ENCODE data around the gene ZNF281.

ZNF281 gene

DNA sequence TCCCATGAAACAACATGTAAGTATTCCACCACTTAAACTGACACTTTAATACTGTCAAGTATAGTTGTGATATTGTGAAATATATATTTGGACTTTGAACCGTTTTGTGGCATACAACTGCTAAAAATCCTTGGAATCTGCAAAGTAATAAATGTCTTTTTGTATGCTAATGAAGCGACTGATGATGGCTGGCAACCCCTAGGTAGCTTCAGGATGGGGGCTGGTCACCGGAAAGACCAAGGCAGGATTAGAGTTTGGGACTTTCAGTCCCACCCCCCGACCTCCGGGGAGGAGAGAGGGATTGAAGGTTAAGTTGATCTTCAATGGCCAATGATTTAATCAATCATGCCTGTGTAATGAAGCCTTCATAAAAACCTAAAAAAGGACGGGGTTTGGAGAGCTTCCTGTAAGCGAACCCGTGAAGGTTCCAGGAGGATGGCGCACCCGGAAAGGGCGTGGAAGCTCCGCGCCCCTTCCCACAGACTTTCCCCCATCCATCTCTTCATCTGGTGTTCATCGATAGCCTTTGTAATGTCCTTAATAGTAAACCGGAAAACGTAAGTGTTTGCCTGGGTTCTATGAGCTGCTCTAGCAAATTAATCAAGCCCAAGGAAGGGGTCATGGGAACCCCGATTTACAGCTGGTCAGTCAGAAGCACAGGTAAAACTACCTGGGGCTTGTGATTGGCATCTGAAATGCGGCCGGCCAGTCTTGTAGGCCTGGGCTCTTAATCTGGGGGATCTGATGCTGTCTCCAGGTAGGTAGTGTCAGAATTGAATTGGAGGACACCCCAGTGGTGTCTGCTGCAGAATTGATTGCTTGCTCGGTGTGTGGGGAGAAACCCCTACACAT, 1.8 kb upstream of the ZNF281 start:
- no peak overlapping the region for H3K27ac Mint-ChIP-seq
- no peak overlapping the region for H3K4me3 Mint-ChIP-seq

DNA sequence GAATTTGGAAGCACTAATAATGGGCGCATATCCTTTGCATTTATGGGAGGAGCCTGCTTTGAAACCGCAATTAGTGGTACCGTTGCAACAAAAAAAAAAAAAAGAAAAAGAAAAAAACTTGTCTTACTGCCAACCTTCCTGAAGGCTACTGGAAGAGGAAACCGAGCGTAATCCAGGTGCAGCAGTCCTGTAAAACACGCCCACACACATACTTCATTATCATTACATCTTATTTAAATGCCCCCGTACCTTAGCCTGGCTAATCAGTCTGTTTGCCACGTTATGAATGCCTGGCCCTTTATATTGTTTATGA, 686 bp upstream of the ZNF281 start:
- Mint-ChIP-seq H3K9me3 (no peaks in the 10 kb centered on the region), H3K4me1 (peaks cover 53% of the 10 kb centered on the region), H3K27ac (peak overlapping the region in 1 of 2 donors; percentile 98), H3K4me3 (peak overlapping the region; percentile 87 to 89), H3K27me3 (no peaks in the 10 kb centered on the region)
- ATAC-seq (peak; percentile 4), DNase-seq (no peak)

More for the DNA sequence above, 1.8 kb upstream of the ZNF281 start:
- Mint-ChIP-seq H3K4me1 (peaks cover 48% of the 10 kb centered on the region), H3K27me3 (no peaks in the 10 kb centered on the region), H3K9me3 (no peaks in the 10 kb centered on the region)
- ATAC-seq (no peak), DNase-seq (no peak)

DNA sequence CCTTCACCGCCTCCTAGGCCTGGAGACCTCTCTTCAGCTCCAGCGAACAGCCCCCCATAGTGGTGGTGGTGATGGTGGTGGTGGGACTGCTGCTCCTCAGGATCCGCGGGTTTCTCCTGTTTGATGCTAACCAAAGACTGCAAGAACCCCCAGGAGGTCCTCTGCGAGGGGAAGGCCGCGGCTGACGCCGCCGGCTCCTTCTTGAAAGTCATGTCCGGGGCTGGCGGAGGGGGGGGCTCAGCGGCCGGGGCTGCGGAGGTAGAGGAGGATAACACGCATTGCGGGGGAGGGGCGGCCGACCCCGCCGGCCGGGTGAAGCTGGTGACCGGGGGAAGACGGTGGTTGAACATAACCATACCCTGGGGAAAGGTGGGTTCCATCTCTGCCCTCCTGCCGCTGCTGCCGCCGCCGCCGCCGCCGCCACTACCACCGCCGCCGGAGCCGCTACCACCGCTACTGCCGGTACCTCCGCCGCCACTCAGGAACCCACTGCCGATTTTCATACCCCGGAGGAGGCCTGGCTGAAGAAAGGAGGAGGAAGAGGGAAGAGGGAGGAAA, 554 bp downstream of the ZNF281 start:
- peak; percentile 39 to 44 for DNase-seq
- Mint-ChIP-seq H3K4me1 (peaks cover 55% of the 10 kb centered on the region), H3K27me3 (no peaks in the 10 kb centered on the region), H3K9me3 (no peaks in the 10 kb centered on the region), H3K27ac (peak overlapping the region; percentile 98 to 99), H3K4me3 (peak overlapping the region; percentile 87 to 89)
- peak; percentile 45 for ATAC-seq

DNA sequence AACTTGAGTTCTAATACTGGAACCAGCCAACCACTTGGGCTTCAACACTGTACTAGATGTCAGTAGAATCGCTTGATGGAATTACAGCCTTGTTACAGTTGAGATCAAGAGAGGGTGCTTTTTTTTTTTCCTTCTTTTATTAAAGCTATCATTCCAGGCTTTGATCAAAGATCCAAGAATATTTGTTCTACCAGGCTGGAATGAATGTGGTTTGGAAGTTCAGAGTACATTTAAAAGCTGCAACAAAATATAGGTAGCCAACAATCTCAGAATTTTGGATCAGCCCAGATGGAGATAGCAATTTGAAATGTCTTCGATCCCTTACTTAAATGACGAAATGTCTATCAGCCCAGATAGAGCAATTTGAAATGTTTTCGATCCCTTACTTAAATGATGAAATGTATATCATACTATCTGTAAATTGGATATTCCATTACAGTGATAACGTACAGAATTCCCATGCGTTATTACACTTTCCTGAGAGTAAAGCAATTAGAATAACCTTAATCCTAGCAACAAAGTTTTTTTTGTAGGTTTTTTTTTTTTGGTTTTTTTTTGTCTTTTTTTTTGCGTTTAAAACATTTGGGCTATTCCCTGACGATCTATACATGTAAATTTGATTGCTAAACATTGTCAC, 3.6 kb downstream of the ZNF281 start:
- no peaks in the 10 kb centered on the region for H3K27me3 Mint-ChIP-seq
- H3K4me3 Mint-ChIP-seq = peak overlapping the region; percentile 51 to 74
- ATAC-seq = no peak
- H3K4me1 Mint-ChIP-seq = peaks cover 61% of the 10 kb centered on the region
- H3K9me3 Mint-ChIP-seq = no peaks in the 10 kb centered on the region
- no peak overlapping the region for H3K27ac Mint-ChIP-seq
- no peak for DNase-seq

DNA sequence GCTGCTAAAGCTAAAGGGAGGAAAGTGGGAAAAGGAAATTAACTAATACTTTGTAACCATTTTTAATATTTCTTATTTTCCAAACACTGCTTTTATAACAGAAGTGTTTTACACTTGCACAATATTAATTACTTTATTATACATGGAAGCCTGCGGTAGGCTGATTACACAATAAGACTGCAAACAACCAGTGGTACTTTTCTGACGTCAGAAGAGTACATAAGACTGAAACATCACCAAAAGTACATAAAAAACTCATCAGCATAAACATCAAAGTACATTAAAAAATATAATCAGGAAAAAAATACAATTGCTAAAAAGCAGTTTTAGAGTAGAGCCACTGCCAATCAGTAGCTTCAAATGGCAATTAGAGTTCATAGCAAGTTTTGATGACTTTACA, 4.6 kb downstream of the ZNF281 start:
- Mint-ChIP-seq H3K27ac (no peak overlapping the region), H3K9me3 (no peaks in the 10 kb centered on the region), H3K4me1 (peaks cover 56% of the 10 kb centered on the region), H3K4me3 (peak overlapping the region in 1 of 2 donors; percentile 74), H3K27me3 (no peaks in the 10 kb centered on the region)
- DNase-seq (no peak), ATAC-seq (no peak)

DNA sequence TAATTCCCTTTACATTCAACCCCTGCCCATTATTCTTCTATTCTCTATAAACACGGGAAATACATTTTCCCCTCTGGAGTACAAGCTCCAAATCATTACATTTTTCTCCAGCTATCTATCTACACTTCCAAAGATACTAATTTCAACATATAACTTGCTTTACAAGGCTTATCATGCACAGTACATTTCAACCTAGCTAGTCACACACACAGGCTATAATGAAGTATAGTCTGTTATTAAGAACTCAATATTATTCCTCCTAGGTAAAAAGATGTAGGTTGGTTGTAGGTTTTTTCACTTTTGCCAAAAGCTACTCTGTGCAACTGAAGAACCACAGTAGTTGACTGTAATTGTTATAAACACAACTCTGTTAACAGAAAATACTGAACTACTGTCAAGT, 8.1 kb downstream of the ZNF281 start:
- H3K27me3 Mint-ChIP-seq = no peaks in the 10 kb centered on the region
- H3K4me1 Mint-ChIP-seq = peaks cover 36% of the 10 kb centered on the region
- DNase-seq (no peak), ATAC-seq (no peak)
- H3K27ac Mint-ChIP-seq = peak overlapping the region in 1 of 2 donors; percentile 73
- peak overlapping the region in 1 of 2 donors; percentile 21 for H3K4me3 Mint-ChIP-seq
- no peaks in the 10 kb centered on the region for H3K9me3 Mint-ChIP-seq

DNA sequence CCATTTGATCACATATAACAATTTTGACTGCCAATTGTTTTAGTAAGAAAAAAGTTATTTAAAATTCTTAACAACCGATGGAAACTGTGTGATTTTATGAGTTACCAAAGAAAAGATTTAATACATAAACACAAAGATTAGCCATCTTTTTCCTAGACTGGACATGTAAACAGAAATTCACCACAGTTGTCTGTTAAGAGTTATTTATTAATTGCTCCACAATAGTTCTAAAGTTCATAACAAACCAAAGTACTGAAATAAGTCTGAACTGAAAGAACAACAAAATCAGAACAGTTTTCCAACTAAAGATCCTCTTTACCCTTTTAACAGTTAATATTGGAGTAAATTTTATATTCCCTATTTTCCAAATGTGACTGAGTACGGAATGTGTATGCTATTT, 8.6 kb downstream of the ZNF281 start:
- DNase-seq = no peak
- Mint-ChIP-seq H3K27ac (peak overlapping the region in 1 of 2 donors; percentile 73), H3K9me3 (no peaks in the 10 kb centered on the region), H3K4me3 (no peak overlapping the region), H3K4me1 (peaks cover 32% of the 10 kb centered on the region), H3K27me3 (no peaks in the 10 kb centered on the region)
- ATAC-seq = no peak

DNA sequence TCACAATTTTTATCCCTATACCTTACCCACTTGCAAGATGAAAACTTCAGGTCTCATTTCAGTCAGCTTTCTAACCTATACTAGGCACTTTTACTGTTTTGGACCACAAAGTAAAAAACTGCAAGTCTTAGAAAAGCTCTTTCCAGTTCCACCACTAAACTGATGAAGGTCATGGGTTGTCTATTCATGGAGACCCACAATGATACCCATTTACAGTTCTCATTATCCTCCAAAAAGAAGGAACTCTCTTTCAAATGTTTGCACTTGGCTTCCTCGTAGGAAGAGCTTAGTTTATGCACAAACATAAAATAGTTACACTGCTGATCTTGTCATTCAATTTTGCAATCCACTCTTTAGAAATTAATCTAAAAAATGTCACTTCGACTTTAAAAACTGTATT, 9.3 kb downstream of the ZNF281 start:
- ATAC-seq = no peak
- H3K27me3 Mint-ChIP-seq = no peaks in the 10 kb centered on the region
- no peak overlapping the region for H3K4me3 Mint-ChIP-seq
- H3K27ac Mint-ChIP-seq = no peak overlapping the region
- H3K9me3 Mint-ChIP-seq = no peaks in the 10 kb centered on the region
- peaks cover 25% of the 10 kb centered on the region for H3K4me1 Mint-ChIP-seq
- no peak for DNase-seq

DNA sequence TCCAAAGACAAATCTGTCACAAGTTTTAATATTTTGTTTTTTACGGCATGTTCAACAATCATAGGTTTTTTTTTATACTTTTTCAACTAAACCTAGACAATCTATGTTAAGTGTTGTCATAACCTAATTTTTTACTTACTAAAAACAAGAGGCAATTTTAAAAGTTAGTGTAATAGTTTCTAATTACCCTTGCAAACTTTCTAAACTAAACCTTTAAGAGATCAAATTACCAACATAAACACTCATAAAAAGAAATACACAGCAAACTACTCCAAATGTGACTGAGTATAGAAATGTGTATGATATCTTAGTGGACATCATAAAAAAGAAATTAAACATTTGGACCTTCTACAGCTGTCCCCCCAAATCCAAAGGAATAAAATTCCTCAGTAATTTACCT, 10.0 kb downstream of the ZNF281 start:
- H3K9me3 Mint-ChIP-seq = no peaks in the 10 kb centered on the region
- no peak overlapping the region for H3K4me3 Mint-ChIP-seq
- H3K4me1 Mint-ChIP-seq = peaks cover 19% of the 10 kb centered on the region
- ATAC-seq (no peak), DNase-seq (no peak)
- H3K27ac Mint-ChIP-seq = no peak overlapping the region
- H3K27me3 Mint-ChIP-seq = no peaks in the 10 kb centered on the region

DNA sequence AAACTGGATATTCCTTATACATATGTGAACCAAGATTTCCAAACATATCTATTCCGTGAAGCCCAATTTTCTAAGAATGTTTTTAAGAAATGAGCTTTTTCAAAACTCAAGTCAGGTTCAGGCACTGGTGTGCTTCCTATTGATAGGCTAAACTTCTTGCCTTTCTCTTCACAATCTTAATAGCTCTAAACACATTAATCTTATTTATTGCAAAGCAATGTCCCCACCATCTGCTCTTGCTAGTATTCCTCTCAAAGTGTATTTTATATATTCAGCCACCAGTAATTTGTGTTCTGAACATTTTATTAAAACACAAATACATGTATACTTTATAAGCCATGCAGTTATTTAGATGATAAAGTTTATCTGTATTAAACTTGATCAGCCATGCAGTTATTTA, 11.5 kb downstream of the ZNF281 start:
- DNase-seq = no peak
- no peaks in the 10 kb centered on the region for H3K27me3 Mint-ChIP-seq
- peaks cover 19% of the 10 kb centered on the region for H3K4me1 Mint-ChIP-seq
- no peak overlapping the region for H3K4me3 Mint-ChIP-seq
- H3K27ac Mint-ChIP-seq = no peak overlapping the region
- H3K9me3 Mint-ChIP-seq = no peaks in the 10 kb centered on the region
- ATAC-seq = no peak

DNA sequence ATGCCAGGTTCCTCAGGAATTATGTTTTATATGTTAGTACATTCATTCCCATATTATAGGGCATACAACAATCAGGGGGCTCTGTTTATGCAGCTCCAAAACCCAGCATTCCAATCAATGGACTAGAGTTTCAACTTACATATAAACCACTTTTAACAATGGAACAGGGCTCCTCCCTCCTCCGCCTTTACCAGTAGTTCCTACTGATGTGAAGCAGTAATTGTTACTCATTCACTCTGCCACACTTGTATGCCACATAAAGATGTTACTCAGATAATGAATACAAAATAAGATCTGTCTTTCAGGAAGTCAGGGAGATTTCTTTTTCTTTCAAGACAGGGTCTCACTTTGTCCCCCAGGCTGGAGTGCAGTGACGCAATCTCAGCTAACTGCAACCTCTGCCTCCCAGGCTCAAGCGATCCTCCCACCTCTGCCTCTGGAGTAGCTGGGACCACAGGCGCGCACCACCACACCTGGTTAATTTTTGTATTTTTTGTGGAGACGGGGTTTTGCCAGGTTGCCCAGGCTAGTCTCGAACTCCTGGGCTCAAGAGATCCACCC, 17.1 kb downstream of the ZNF281 start:
- ATAC-seq (no peak), DNase-seq (no peak)
- Mint-ChIP-seq H3K9me3 (no peaks in the 10 kb centered on the region), H3K27ac (no peak overlapping the region), H3K4me1 (no peaks in the 10 kb centered on the region), H3K27me3 (no peaks in the 10 kb centered on the region), H3K4me3 (no peak overlapping the region)

DNA sequence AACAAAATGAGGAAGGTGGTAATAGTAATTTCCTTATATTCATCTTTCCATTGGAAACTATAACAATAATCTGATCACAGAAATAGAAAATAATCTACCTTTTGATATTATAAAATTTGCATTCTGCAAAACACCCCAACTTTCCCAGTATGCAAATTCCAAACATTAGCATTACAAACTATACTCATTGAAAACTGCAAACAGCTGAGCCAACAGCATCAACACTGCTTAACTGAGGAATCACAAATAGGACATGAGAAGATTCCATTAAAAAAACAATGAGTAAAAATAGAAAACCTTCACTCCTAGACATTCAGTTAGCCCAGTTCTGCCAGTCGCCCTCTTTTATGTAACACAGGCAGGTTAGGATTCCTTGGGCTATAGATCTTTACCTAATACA, 18.1 kb downstream of the ZNF281 start:
- Mint-ChIP-seq H3K9me3 (no peaks in the 10 kb centered on the region), H3K4me3 (no peak overlapping the region), H3K27me3 (no peaks in the 10 kb centered on the region), H3K27ac (no peak overlapping the region), H3K4me1 (no peaks in the 10 kb centered on the region)
- no peak for ATAC-seq
- DNase-seq = no peak

DNA sequence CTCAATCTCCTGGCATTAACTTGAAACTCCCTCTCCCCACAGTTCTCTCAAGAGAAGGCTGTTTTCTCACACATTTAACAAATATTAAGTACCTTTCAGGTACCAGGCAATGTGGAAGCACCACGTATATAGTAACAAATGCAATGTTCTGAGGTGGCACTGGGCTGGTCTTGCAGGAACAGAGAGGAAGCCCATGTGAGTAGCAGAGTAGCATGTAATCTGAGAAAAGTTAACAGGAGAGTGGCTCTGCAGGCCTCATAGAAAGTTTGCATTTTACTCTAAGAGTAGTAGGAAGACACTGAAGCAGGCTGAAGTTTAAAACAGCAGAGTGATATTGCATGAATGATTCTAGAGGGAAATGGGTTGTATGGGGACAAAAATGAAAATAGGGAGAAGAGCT, 21.0 kb downstream of the ZNF281 start:
- no peak overlapping the region for H3K4me3 Mint-ChIP-seq
- no peaks in the 10 kb centered on the region for H3K9me3 Mint-ChIP-seq
- no peak overlapping the region for H3K27ac Mint-ChIP-seq
- H3K27me3 Mint-ChIP-seq = no peaks in the 10 kb centered on the region
- no peaks in the 10 kb centered on the region for H3K4me1 Mint-ChIP-seq
- no peak for ATAC-seq
- DNase-seq = no peak

DNA sequence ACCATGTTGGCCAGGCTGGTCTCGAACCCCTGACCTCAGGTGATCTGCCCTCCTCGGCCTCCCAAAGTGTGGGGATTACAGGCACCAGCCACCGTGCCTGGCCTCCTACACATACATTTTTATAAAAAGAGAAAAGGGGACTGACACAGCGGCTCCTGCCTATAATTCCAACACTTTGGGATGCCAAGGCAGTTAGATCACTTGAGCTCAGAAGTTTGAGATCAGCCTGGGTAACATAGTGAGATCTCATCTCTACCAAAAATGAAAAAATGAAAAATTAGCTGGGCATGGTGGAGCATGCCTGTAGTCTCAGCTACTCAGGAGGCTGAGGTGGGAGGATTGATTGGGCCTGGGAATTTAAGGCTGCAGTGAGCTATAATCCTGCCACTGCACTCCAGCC, 23.4 kb downstream of the ZNF281 start:
- H3K4me3 Mint-ChIP-seq = no peak overlapping the region
- no peaks in the 10 kb centered on the region for H3K9me3 Mint-ChIP-seq
- H3K27ac Mint-ChIP-seq = no peak overlapping the region
- ATAC-seq (no peak), DNase-seq (no peak)
- no peaks in the 10 kb centered on the region for H3K4me1 Mint-ChIP-seq
- no peaks in the 10 kb centered on the region for H3K27me3 Mint-ChIP-seq

DNA sequence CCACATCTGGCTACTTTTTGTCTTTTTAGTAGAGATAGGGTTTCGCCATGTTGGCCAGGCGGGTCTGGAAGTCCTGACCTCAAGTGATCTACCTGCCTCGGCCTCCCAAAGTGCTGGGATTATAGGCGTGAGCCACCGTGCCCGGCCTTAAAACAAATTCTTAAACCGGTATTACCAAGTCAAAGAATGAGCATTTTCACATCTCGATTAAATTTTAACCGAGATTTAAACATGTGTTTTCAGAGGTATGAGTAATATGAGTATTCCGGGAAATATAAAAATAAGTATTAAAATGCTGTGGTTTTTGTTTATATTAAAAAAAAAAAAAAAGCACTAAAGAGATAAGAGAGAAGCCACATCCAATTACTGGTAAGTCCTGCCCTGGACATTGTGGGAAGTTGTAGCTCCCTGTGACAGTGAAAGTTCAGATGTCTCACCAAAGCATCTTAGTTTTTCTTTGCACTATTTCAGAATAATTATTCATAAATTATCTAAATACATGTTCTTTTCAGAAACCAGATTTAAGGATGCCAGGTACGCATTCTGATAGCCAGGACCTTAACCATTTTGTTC, 24.9 kb downstream of the ZNF281 start:
- ATAC-seq (no peak), DNase-seq (no peak)
- H3K27ac Mint-ChIP-seq = no peak overlapping the region
- H3K27me3 Mint-ChIP-seq = no peaks in the 10 kb centered on the region
- H3K9me3 Mint-ChIP-seq = no peaks in the 10 kb centered on the region
- no peak overlapping the region for H3K4me3 Mint-ChIP-seq
- no peaks in the 10 kb centered on the region for H3K4me1 Mint-ChIP-seq
